ENCODE data around the gene OR51L1.

DNA sequence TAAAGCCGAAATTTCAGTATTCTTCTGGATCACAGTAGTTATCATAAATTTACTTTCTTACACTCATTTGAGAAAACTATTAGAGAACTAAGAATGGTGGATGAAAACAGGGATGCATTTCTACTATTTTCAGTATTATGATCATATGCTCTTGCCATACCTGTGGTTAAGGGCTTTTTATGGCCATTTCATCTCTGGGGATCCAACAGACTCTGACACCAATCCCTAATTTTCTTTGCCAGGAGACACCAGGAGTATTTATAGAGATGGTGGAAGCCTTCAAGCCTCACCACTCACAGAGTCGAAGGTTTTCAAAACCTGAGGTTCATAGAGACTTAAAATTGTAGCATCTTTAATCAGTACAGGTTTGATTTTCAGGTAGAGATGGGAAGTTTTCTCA lies at the start of gene OR51L1:
- TF ChIP-seq POLR2AphosphoS5 (IDR thresholded peaks at IDR 0.05; ENCODE audit: borderline replicate concordance, low read depth, low read length) (no peak), EZH2 (IDR thresholded peaks at IDR 0.05) (no peak)

Data from SK-N-MC (cell line).